HepG2 (cell line): Measurements from ENCODE around the gene SHE. TPM values are rescaled to one million over a fixed set of nuclear protein-coding genes. Genes with fewer than 3 reads are reported as not detected.

ENCODE experiments used
- GLMP ChIP-seq: sonication (generic); formaldehyde crosslinking; IDR thresholded peaks from 2 replicates; pipeline ENCODE4 v1.9.0; 2021; ENCODE audit warnings: missing genetic modification reagents, mild to moderate bottlenecking, borderline replicate concordance
- LRRFIP1 ChIP-seq: sonication (generic); formaldehyde crosslinking; conservative IDR thresholded peaks from 2 replicates; pipeline ENCODE4 v1.4.0; 2020; ENCODE audit warnings: missing genetic modification reagents
- MLX ChIP-seq: IDR thresholded peaks from 2 replicates; pipeline ENCODE4 v1.6.1; 2016
- NCOA5 ChIP-seq: sonication (generic); formaldehyde crosslinking; IDR thresholded peaks from 2 replicates; pipeline ENCODE4 v1.4.0; 2020; ENCODE audit warnings: missing genetic modification reagents
- NFE2L1 ChIP-seq: sonication (generic); formaldehyde crosslinking; IDR thresholded peaks from 2 replicates; pipeline ENCODE4 v1.4.0; 2020; ENCODE audit warnings: missing genetic modification reagents, mild to moderate bottlenecking, borderline replicate concordance
- PATZ1 ChIP-seq: sonication (generic); formaldehyde crosslinking; IDR thresholded peaks from 2 replicates; pipeline ENCODE4 v1.4.0; 2020; ENCODE audit warnings: missing genetic modification reagents
- PRDM10 ChIP-seq: sonication (generic); formaldehyde crosslinking; IDR thresholded peaks from 2 replicates; pipeline ENCODE4 v1.4.0; 2020; ENCODE audit warnings: low read depth, missing genetic modification reagents
- PRDM4 ChIP-seq: sonication (generic); formaldehyde crosslinking; IDR thresholded peaks from 2 replicates; pipeline ENCODE4 v1.9.0; 2021; ENCODE audit warnings: missing genetic modification reagents, borderline replicate concordance
- SNAI1 ChIP-seq: sonication (generic); formaldehyde crosslinking; IDR thresholded peaks from 2 replicates; pipeline ENCODE4 v1.5.0; 2020; ENCODE audit warnings: mild to moderate bottlenecking, missing genetic modification reagents, borderline replicate concordance
- ZFY ChIP-seq: sonication (generic); formaldehyde crosslinking; IDR thresholded peaks from 2 replicates; pipeline ENCODE4 v1.4.0; 2020; ENCODE audit warnings: missing genetic modification reagents
- ZNF10 ChIP-seq: sonication (generic); formaldehyde crosslinking; IDR thresholded peaks from 2 replicates; pipeline ENCODE4 v1.4.0; 2020; ENCODE audit warnings: mild to moderate bottlenecking, low read depth, missing genetic modification reagents, borderline replicate concordance
- ZNF280B ChIP-seq: sonication (generic); formaldehyde crosslinking; IDR thresholded peaks from 2 replicates; pipeline ENCODE4 v1.5.0; 2020; ENCODE audit warnings: missing genetic modification reagents, mild to moderate bottlenecking, borderline replicate concordance
- ZNF720 ChIP-seq: sonication (generic); formaldehyde crosslinking; IDR thresholded peaks from 2 replicates; pipeline ENCODE4 v1.4.0; 2020; ENCODE audit warnings: missing genetic modification reagents
- polyA plus RNA-seq, 8 experiments: library from polyadenylated mRNA; depleted of rRNA in 3 of 8; stranded (reverse) in 7 of 8; unstranded in 1 of 8; fragments of >200 nt; fragmentation: Illumina TruSeq in 4 of 8; extraction: Trizol in 4 of 8; gene quantifications; 2 replicates each; pipeline versions ENCODE4 v1.2.1 to v1.2.3, GENCODE V29; 2011 to 2016; ENCODE audit warnings: low read depth in 4 of 8, missing spikeins in 1 of 8, mixed read lengths in 1 of 8; ENCODE audit not compliant: insufficient read depth in 1 of 8
- total RNA-seq, 5 experiments: library from RNA; depleted of rRNA; stranded (reverse); fragments of >200 nt; fragmentation: Illumina TruSeq; extraction: Trizol; gene quantifications; 2 replicates each; pipeline ENCODE4 v1.2.3, GENCODE V29; 2016; ENCODE audit warnings: low read depth in 1 of 5

SHE gene
- total and polyA plus RNA-seq, 2 of the 13 experiments (the other 11 are each of a cell fraction or from before 2014, with no cell fraction given) = not detected

GRCh38 chr1:154469844-154470560 lies 32.2 kb downstream of the SHE start (continued):
- TF ChIP-seq LRRFIP1 (CRISPR knock-in tag) = no peak
- no peak for TF ChIP-seq NCOA5 (CRISPR knock-in tag)
- TF ChIP-seq GLMP = no peak
- no peak for TF ChIP-seq MLX (CRISPR knock-in tag)
- no peak for TF ChIP-seq SNAI1 (CRISPR knock-in tag)
- TF ChIP-seq ZNF720 (CRISPR knock-in tag) = no peak
- peak; percentile 86 for TF ChIP-seq PATZ1 (CRISPR knock-in tag)
- TF ChIP-seq PRDM4 (CRISPR knock-in tag) = no peak
- TF ChIP-seq PRDM10 = 0 out of 2 replicates have a peak, but pooled peaks have one; percentile 30
- TF ChIP-seq ZFY = no peak
- no peak for TF ChIP-seq ZNF280B (CRISPR knock-in tag)
- no peak for TF ChIP-seq NFE2L1 (CRISPR knock-in tag)
- no peak for TF ChIP-seq ZNF10 (CRISPR knock-in tag)
